SU-DHL-6 (cell line): ENCODE measurements around the gene TMEM154.

Experiments
- CTCF ChIP-seq: fragments of 200-600 bp; sonication (generic); IDR thresholded peaks from one replicate; pipeline ENCODE4 v1.5.1; 2017; ENCODE audit warnings: antibody characterized with exemption, mild to moderate bottlenecking, low read length, moderate library complexity; ENCODE audit not compliant: insufficient read depth, poor library complexity, severe bottlenecking
- EZH2phosphoT487 ChIP-seq: fragments of 200-600 bp; sonication (generic), shearing (Covaris generic); conservative IDR thresholded peaks from 2 replicates; pipeline ENCODE4 v1.6.1; 2018; ENCODE audit warnings: mild to moderate bottlenecking, antibody characterized with exemption, low read length, moderate library complexity, mixed read lengths

- TF ChIP-seq CTCF (no peak), EZH2phosphoT487 (no peak)
Observed at GRCh38 chr4:152678841-152679240, 956 bp downstream of the TMEM154 start.
